Measurements from ENCODE around the gene OTUB2.

OTUB2 gene

DNA sequence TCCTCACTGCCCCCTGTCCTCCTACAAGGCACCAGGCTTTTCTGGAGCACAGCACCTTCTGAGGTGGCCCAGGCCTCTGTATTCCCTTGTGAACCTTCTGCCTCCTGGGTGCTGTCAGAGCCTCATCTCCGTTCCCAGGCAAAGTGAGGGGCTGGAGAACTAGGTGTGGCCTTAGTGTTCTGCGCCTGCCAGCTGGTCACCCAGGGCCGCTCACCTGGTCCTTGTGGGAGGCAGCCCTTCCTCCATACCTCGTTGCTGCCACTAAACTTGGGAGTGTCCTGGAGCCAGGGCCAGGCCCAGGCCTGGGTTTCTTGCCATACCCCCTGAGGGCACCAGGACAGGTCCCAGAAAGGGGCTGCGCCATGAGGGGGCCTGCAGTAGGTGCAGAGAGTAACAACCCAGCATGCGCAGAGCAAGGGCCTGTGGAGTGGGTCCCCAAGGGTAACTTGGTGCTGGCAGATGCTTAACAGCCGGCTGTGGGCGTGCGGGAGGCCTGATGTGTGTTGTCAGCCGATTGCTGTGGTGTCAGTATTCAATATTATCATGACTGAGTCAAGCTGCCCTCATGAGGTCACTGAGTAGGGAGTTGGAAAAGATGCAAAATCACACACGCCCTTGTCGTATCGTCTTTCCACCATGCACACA lies 17.1 kb downstream of the OTUB2 start:
- DNase-seq: no peak

DNA sequence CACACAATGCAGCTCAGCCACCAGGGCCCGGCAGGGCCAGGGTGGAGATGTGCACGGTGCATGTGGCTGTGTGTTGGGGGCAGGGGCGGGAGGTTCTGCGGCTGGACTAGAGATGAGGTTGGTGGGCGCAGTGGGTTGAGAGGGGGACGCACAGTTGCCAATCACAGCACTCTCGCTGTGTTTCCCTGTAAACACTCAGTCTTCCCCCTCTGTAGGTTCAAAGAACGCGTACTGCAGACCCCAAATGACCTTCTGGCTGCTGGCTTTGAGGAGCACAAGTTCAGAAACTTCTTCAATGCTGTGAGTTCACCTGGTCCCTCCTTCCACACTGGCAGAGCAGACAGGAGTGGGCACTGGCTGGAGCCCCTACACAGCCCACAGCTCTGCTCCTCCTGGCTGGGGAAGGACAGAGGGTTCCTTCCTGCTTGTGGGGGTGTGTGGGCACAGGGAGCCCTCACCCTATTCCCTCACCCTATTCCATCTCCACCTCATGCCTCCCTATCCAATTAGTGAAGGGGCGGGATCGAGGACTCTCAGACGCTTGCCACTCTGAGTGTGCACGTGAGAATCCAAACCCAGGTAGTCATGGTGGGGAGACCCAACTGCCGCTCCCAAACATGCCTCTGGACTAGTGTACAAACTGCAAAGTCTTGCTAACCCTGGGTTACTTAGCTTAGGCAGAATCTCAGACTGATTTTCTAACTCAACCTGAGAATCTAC lies 17.8 kb downstream of the OTUB2 start:
- no peak for DNase-seq

DNA sequence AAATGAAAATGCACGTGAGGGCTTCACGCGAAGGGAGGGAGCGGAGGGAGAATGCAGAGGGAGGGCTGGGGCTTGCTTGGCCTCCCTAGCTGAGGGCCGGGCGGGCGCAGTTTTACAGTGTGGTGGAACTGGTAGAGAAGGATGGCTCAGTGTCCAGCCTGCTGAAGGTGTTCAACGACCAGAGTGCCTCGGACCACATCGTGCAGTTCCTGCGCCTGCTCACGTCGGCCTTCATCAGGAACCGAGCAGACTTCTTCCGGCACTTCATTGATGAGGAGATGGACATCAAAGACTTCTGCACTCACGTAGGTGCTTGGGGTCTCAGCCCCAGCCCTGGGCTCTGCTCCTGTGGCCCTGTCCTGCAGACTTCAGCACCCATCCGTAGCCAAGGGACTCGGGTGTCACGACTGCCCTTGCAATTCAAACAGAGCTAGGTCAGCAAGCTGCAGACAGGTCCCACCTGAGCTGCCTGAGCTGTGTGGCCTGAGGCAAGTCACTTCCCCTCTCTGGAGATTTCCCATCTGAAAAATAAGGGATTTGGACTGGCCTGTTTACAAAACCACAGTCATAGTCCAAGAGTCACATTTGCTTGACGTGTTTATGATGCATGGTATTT lies 18.4 kb downstream of the OTUB2 start:
- no peak for DNase-seq

DNA sequence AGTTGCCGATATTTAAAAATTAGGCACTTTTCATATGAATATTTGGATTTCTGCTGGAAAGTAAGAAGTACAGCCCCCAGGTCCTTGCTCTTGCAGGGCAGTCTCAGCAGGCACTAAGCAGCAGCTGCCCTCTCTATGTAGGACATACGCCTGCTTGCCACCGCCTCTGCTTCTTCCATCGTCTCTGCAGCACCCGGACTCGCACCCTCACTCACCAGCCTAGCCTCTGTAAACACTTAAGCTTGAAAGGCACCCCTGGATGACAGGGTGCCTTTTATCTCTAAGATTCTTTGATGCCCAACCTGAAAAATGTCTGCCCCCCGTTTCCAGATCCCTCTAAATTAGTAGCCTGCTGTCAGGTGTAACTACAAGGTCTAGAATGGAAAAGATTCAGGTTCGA lies 19.0 kb downstream of the OTUB2 start:
- no peak for DNase-seq

DNA sequence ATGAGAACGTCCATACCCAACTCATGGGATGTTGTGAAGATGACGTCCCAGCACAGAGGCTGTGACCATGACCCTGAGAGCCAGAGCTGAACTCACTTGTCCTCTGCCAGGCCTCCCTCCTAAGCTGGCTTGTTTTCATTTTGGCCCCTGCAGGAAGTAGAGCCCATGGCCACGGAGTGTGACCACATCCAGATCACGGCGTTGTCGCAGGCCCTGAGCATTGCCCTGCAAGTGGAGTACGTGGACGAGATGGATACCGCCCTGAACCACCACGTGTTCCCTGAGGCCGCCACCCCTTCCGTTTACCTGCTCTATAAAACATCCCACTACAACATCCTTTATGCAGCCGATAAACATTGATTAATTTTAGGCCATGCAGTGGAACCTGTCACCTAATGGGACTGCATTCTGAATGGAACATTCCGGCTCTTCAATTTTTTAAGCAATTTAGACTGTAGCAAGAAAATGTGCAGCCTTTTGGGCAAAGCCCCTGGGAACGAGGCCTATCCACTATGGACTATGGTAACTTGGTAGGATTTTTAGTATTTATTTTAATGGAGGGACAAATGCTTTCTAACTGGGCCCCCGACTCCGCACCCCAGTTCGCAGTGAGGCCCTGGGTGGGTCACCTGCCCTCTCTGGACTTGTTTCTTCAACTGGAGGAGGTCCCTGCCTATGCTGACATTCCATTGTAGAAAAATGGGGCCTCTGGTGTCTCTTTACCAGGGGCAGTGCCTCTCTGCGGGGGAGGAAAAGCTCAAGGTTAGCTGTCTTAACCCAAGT lies 19.6 kb downstream of the OTUB2 start:
- no peak for DNase-seq

DNA sequence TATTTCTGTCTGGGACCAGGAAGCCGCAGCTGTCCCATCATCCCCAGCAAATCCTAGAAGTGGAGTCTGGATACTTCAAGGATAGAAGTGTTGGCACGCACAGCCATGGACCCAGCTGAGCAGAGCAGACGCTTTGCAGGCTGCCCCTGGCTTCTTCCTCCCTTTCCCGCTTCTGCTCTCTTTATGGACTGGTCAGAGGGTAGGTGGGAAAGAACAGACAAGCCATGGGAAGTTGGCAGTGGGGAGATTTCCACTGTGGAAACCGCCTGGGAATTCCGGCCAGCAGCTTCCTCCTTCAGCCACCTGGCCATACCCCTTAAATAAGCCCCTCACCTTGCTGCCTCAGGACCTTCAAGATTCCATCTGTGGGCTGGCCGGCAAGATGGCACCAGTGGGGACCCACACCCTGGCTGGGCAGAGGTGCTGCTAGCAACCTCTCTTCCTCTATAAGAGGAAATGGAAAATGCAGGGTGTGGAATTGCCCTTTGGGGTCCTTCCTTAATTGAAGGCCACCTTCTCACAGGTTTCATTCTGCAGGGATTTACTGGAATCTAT lies 20.6 kb downstream of the OTUB2 start:
- no peak for DNase-seq

DNA sequence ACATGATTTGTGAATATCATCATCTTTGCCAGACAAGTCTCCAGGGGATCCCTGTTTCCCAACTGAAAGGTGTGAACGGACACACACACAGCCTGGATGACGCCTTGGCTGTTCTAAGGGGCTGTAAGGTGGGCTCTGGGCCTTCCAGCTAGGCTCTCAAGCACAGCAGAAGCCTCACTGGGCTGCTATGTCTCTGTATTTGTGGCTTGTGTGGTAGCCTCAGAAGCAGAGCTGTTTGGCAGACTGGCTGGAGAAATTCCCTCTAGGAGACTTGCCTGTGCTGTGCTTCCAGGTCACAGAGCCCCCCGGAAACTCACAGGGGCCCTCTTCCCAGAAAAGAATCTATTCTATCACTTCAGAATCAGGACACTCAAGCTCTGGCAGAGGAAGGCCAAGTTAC lies 21.4 kb downstream of the OTUB2 start:
- DNase-seq: no peak

DNA sequence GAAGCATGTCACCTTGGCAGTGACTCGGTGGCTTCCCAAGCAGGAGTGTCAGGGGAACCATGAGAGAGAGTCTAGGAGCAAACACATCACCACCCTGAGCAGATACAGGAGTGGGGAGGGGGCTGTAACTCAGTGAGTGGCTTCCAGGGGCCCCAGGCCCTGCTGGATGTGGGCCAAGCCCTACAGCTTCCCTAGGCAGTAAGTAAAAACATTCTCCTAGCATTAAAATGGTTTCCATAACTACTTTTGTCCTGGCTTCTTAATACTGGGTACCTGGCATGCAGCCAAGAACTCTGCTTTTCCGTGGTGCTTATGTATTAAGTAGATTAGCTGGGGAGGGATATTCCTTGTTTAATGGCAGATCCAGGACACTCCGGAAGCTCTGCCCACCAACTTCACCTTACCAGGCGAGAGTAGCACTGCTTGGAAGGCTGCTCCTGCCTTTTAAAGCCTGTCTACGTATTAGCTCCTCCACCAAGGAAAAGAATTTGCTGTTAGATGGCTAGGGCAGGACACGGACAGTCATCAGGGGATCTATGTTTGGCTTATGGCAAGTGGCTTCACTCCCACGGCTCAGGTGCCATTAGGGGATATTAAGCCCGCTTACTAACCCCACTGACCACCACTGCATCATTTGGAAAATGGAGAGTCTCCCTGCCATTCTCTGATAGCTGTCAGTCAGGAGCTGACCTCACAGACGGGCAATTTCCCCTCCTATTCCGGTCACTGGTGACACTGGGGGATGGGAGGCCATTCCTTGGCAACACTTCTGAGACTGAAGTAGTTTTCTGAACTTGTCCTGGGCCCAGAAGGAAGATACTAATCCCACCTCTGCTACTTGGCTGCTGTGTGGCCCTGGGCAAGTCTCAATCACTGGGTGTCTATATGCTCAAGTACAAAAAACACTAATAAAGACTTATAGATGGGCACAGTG lies 22.8 kb downstream of the OTUB2 start:
- no peak for DNase-seq

DNA sequence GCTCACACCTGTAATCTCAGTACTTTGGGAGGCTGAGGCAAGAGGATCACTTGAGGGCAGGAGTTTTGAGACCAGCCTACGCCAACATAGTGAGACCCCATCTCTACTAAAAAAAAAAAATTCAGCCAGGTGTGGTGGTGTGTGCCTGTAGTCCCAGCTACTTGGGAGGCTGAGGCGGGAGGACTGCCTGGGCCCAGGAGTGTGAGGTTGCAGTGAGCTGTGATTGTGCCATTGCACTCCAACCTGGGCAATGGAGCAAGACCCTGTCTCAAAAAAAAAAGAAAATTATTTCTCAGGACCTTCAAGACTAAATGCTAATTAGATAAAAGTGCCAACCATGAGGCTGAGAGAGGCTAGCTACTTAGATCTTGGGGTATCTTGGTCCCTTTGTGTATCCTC lies 23.5 kb downstream of the OTUB2 start:
- no peak for DNase-seq

DNA sequence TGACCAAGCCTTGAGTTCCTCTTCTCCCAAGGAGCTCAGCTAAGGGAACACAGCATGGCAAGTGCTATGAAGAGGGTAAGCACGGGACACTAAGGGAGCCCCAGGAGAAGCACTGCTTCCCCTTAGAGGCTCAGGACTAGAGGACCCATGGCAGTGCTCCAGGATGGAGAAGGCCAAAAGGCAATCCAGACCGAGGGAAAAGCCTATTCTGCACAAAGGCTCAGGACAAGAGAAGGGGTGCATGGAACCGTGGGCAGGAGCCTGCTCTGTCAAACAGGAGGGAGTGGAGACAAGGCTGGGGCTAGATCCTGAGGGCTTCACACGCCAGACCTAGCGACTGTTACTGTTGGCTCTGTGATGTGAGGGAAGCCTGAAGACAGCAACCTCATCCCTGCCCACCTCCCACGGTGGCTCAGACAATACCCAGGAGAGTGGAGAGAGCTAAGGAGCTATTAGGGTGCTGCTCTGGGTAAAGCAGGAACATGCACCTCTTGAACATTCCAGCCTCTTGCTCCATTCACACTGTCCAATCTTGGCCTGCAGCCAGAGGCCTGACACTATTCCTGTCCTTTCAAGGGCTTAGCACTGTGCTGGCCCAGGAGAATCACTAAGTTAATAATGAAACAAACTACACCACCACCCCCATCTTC lies 24.2 kb downstream of the OTUB2 start:
- DNase-seq: no peak

DNA sequence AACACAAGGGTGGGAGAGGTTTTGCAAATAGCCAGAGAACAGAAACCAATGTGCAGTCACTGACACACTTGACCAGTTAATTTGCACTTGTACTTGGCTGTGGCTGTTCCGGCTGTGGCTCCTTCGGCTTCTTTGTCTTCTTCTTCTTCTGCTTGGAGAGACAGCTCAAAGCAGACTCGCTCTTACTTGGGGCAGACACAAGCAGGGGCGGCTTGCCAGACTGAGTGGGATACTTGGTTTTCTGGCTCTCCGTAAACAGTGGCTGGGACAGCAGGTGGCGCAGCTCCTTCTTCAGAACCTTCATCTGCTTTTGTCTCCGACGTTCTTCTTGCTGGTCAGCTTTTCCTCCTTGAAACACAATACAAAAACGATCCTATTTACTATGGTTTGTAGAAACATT lies 25.0 kb downstream of the OTUB2 start:
- no peak for DNase-seq

DNA sequence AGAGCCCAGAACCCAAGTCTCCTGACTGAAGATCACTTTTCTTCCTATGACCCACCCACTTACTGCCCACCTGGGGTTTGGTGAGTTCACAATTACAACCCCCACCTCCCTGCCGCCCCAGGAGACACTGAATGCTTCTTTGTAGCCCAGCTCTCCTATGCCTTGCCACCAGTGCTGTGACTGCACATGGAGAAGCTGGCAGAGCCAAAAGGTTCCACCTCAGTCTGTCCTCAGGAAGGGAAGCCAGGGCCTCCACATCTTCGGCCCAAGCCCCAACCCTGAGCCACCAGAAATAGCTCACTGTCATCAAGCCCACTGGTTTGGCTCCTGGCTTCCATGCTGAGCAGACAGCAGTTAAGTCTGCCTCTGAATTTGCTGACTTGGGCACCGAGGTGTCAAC lies 25.6 kb downstream of the OTUB2 start:
- DNase-seq: no peak

DNA sequence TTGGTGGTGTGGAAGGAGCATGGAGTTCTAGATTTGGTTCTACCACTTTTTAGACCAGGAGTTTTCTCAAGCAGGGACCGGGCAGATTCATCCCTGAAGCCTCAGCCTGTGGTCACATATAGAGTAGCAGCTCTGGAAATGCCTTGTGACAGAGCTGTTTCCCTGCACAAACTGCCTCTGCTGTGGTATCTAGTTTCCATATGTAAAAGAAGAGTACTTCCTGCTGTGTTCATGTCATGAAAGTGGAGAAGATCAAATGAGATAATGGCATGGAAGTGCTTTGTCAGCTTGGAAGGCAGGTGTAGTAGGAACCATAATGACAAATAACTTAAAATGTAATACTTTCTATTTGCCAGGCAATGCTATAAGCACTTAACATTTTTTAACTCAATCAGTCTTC lies 26.1 kb downstream of the OTUB2 start:
- DNase-seq: no peak

DNA sequence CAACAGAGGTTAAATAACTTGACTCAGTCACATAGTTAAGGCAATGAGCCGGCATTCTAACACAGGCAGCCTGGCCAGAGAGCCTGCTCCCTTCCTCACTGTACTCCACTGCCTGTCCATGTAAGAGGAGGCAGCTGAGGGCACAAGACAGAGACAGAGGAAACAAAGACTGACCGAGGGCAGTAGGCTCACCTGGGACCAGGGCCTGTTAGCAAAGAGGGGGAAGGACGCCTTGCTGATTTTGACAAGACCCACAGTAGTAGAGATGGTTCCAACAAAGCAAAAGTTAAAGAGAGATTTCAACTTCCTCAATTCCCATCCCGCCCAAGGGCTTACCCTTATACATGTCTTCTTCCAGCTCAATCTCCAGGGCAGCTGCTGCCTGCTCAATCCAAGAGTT lies 26.5 kb downstream of the OTUB2 start:
- no peak for DNase-seq

DNA sequence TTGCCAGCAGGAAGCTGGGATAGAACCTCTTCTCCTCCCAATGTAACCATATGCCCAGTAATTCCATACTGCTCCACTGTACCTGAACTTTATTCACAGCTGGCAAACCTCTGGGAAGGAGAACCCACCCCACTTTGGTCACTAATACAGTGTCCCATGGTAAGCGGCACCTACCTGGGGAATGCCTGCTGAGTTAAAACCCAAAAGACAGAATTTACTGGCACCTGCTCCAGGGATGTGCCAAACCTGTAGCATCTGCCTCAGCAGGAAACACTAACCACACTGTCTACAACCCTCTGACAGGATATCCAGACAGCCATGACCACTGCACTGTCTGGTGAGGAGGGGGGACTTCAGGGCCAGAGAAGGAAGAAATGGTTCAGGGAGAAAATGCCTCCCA lies 28.3 kb downstream of the OTUB2 start:
- DNase-seq: no peak

DNA sequence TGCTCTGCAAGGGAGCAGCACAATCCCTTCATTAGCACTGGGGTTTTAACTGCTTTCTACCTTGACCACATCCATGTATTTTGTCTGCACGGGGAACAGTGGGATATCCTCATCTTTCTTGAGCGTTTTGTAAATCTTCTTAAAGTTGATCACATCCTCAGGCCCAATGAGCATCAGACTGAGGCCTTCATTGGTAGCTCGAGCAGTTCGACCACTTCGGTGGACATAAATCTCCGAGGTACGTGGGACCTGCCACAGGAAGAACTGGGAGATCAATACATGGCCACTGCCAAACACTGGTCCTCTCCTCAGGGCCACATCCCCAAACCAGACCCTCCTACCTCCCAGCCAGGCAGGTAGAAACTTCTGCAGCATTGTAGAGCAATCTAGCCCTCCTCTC lies 28.8 kb downstream of the OTUB2 start:
- DNase-seq: no peak

DNA sequence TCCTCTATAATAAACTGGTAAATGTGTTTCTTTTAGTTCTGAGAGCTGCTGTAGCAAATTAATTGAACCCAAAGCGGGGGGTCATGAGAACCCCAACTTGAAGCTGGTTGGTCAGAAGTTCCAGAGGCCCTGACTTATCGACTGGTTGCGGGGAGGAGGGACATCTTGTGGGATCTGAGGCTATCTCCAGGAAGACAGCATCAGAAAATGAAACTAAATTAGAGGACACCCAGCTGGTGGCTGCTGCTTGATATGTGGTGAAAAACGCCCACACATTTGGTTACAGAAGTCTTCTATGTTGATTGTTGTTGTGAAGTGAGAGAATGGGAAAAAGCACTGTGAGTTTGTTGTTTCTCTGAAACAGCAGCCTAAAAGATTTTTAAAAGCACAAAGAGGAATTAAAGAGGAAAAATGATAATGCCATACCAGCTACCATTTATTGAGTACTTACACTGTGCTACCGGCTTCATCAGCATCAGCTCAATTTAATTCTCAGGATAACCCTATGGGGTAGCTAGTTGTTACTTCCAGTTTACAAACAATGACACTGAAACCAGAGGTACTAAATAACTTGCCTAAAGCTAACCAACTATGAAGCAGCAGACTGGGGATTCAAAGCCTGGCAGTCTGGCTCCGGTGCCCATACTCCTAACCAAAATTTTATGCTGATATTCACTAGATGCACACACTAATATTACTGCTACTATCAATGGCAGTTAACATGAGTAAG lies 30.6 kb downstream of the OTUB2 start:
- DNase-seq: no peak

DNA sequence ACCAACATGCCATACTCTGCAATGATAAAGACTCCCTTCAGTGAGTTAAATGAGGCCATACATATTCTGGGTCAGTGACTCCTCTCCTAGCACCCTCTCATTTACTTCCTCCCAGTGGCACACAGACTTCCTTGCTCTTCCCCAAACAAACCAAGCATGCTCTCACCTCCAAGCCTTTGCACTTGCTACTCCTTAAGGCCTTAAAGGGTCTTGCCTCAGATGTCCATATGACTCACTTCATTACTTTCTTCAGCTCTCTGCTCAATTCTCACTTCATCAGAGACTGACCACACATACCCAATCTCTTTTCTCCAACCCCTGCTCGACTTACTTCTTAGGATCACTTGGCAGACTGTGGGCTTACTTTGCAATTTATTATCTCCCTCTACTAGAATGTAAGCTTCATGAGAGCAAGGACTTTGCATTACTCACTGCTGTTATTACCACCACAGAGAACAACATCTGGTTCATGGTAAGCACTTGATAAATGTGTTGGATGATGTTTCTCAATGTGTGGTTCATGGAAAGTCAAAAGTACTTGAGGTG lies 32.1 kb downstream of the OTUB2 start:
- DNase-seq: no peak

DNA sequence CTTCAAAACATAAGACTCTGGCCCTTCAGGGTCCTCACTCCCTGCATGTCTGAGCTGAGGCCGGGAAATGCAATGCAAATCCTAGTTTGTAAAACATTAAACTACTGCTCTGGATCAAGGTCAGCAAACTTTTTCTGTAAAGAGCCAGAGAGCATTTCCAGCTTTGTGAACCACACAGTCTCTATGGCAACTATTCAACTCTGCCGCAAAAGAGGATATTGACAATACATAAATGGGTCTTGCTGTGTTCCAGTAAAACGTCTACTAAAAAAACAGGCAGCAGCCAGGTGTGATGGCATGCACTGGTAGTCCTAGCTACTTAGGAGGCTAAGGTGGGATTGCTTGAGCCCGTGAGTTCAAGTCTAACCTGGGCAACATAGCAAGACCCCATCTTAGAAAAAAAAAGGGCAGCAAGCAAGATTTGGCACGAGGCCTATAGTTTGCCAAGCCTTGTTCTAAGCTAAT lies 32.6 kb downstream of the OTUB2 start:
- DNase-seq: no peak

DNA sequence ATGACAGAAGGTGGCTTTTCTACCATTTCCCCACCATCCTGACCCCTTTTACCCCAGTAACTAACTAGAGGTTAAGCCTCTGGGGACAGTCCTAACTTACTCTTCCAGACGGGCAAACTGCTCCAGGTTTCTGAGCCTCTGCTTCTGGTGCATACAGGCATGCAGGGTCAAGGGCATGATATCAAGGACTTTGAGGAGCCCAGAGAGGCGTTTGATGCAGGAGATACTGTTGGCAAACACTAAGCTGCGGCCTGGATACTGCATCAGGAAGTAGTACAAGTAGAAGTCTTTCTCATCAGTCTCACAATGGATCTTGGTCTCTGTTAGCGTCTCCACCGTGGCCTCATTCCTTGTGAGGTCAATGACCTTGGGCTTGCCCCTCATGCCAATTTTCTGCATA lies 33.9 kb downstream of the OTUB2 start:
- DNase-seq: no peak

Data from activated CD4-positive, alpha-beta T cell treated with anti-CD3 and anti-CD28 coated beads, Interleukin-2, amount 50 U/mL, for 4 hours (primary cell).